ENCODE results near the gene APOC3.
"Not testable (repeated sequence)": the region's sequence is repeated elsewhere in the genome, so short reads cannot be mapped to it uniquely, and the experiment has no call there.

Gene APOC3

GRCh38 chr11:116800610-116801009 is 29.1 kb upstream of the APOC3 start:
- DNase-seq (ENCODE audit: extremely low spot score, insufficient read length, low read depth) (no peak), FAIRE-seq (no peak)

GRCh38 chr11:116801662-116802061 is 28.0 kb upstream of the APOC3 start:
- FAIRE-seq = not testable (repeated sequence)

GRCh38 chr11:116804001-116804400 is 25.7 kb upstream of the APOC3 start:
- FAIRE-seq (no peak), DNase-seq (ENCODE audit: extremely low spot score, insufficient read length, low read depth) (no peak)

More at GRCh38 chr11:116801662-116802061, 28.0 kb upstream of the APOC3 start:
- not testable (repeated sequence) for DNase-seq (ENCODE audit: extremely low spot score, insufficient read length, low read depth)

- DNase-seq (ENCODE audit: extremely low spot score, insufficient read length, low read depth) (no peak), FAIRE-seq (no peak)
Observed at GRCh38 chr11:116807601-116808261, 22.0 kb upstream of the APOC3 start.

- FAIRE-seq = no peak
- no peak for DNase-seq (ENCODE audit: extremely low spot score, insufficient read length, low read depth)
Observed at GRCh38 chr11:116808262-116809175, 21.2 kb upstream of the APOC3 start.

GRCh38 chr11:116811194-116811593 is 18.5 kb upstream of the APOC3 start:
- DNase-seq (ENCODE audit: extremely low spot score, insufficient read length, low read depth) = no peak
- FAIRE-seq = no peak

- DNase-seq (ENCODE audit: extremely low spot score, insufficient read length, low read depth) (no peak), FAIRE-seq (no peak)
Observed at GRCh38 chr11:116812109-116812508, 17.6 kb upstream of the APOC3 start.

- DNase-seq (ENCODE audit: extremely low spot score, insufficient read length, low read depth) (no peak), FAIRE-seq (no peak)
Observed at GRCh38 chr11:116813170-116813569, 16.5 kb upstream of the APOC3 start.

- FAIRE-seq = no peak
- DNase-seq (ENCODE audit: extremely low spot score, insufficient read length, low read depth) = no peak
Observed at GRCh38 chr11:116813781-116814471, 15.8 kb upstream of the APOC3 start.

- no peak for FAIRE-seq
- DNase-seq (ENCODE audit: extremely low spot score, insufficient read length, low read depth) = no peak
Observed at GRCh38 chr11:116814502-116814901, 15.2 kb upstream of the APOC3 start.

GRCh38 chr11:116819049-116819448 is 10.7 kb upstream of the APOC3 start:
- FAIRE-seq (no peak), DNase-seq (ENCODE audit: extremely low spot score, insufficient read length, low read depth) (no peak)

GRCh38 chr11:116821050-116821918 is 8.4 kb upstream of the APOC3 start:
- FAIRE-seq = no peak
- DNase-seq (ENCODE audit: extremely low spot score, insufficient read length, low read depth) = no peak

- no peak for DNase-seq (ENCODE audit: extremely low spot score, insufficient read length, low read depth)
- no peak for FAIRE-seq
Observed at GRCh38 chr11:116822575-116822974, 7.1 kb upstream of the APOC3 start.

- DNase-seq (ENCODE audit: extremely low spot score, insufficient read length, low read depth) (no peak), FAIRE-seq (no peak)
Observed at GRCh38 chr11:116823031-116823843, 6.5 kb upstream of the APOC3 start, which contains the start of gene APOA4. APOA4 (minus strand) TSS chr11:116823304; CDS start chr11:116823191, 113 bp downstream.

- DNase-seq (ENCODE audit: extremely low spot score, insufficient read length, low read depth) = no peak
- FAIRE-seq = no peak
Observed at GRCh38 chr11:116825434-116825833, 4.3 kb upstream of the APOC3 start.

- FAIRE-seq (no peak), DNase-seq (ENCODE audit: extremely low spot score, insufficient read length, low read depth) (no peak)
Observed at GRCh38 chr11:116825854-116826750, 3.6 kb upstream of the APOC3 start.

- FAIRE-seq (no peak), DNase-seq (ENCODE audit: extremely low spot score, insufficient read length, low read depth) (no peak)
Observed at GRCh38 chr11:116826751-116827431, 2.8 kb upstream of the APOC3 start.

Measured in GM18507 (cell line).